Activated CD8-positive, alpha-beta T cell treated with anti-CD3 and anti-CD28 coated beads for 36 hours (primary cell): ENCODE data around the gene PHF23. TPM values are rescaled to one million over a fixed set of nuclear protein-coding genes. Genes with fewer than 3 reads are reported as not detected.

Experiments
- ATAC-seq: fragments of 200-7000 bp; cut with Tn5 transposase; one replicate; pipeline ENCODE4 v1.10.0; 2021; ENCODE audit warnings: mild to moderate bottlenecking, moderate library complexity
- CTCF ChIA-PET: fragments of 350-600 bp; sonication (Branson Sonifier 250); formaldehyde crosslinking; loops from one replicate; lab custom pipeline; 2021; ENCODE audit warnings: antibody characterized with exemption; lab: Charles Lee
- POLR2A ChIA-PET: fragments of 350-600 bp; sonication (Branson Sonifier 250); formaldehyde crosslinking; loops from one replicate; lab custom pipeline; 2021; ENCODE audit warnings: antibody characterized with exemption; lab: Charles Lee
- DNase-seq: peaks from one replicate; pipeline ENCODE4 v3.0.0-alpha.2; 2020
- H3K27ac Mint-ChIP-seq: one replicate; pipeline ENCODE4 v1.8.0; 2021; ENCODE audit warnings: mild to moderate bottlenecking, mixed read lengths
- H3K27me3 Mint-ChIP-seq: one replicate; pipeline ENCODE4 v1.8.0; 2021; ENCODE audit warnings: mixed read lengths
- H3K36me3 Mint-ChIP-seq: one replicate; pipeline ENCODE4 v1.8.0; 2021; ENCODE audit warnings: low read depth, mixed read lengths
- H3K4me1 Mint-ChIP-seq: one replicate; pipeline ENCODE4 v1.8.0; 2021; ENCODE audit warnings: low read depth, mixed read lengths
- H3K4me3 Mint-ChIP-seq: one replicate; pipeline ENCODE4 v1.8.0; 2021; ENCODE audit warnings: mild to moderate bottlenecking, moderate library complexity, mixed read lengths
- H3K9me3 Mint-ChIP-seq: one replicate; pipeline ENCODE4 v1.8.0; 2021; ENCODE audit warnings: mixed read lengths
- intact Hi-C: fragments of 100-400 bp; cut with micrococcal nuclease; formaldehyde crosslinking; loops from one replicate; pipeline ENCODE4 v1.10.0; 2022
- total RNA-seq, 2 experiments: library from RNA; stranded (reverse); gene quantifications; one replicate each; pipeline ENCODE4 v1.2.3, GENCODE V29; 2021
- TF ChIP-seq, protein P1 (sequence below): fragments of 200-600 bp; IDR thresholded peaks from one replicate; pipeline ENCODE4 v1.8.0; 2022; ENCODE audit warnings: antibody characterized with exemption, mild to moderate bottlenecking

Gene PHF23
- total RNA-seq, 2 experiments from 2014 or later = 17.8 to 24.4 TPM

DNA sequence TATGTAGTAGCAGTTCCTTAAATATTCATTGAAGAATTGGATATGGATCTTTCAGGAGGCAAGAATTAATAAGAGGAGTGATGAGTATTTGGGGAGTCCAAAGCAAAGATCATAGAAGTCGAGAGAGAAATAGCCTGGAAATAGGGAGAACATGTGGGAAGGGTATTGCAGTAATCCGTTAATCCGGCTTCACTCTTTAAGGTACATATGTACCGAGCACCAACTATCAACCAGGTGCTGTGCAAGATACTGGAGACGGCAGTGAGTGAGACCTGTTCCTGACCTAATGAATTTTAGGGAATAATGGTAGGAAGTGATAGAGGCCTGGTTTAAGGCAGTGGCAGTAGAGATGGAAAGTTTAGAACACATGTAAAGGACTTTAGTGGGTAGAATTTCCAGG lies 13.8 kb upstream of the PHF23 start:
- ATAC-seq (no peak), DNase-seq (no peak)
- H3K27ac Mint-ChIP-seq = peak overlapping the region; percentile 100
- H3K9me3 Mint-ChIP-seq = no peaks in the 10 kb centered on the region
- POLR2A ChIA-PET = no interaction called here
- CTCF ChIA-PET = no interaction called here
- peak overlapping the region; percentile 91 for H3K4me3 Mint-ChIP-seq
- H3K27me3 Mint-ChIP-seq = no peaks in the 10 kb centered on the region
- intact Hi-C loops = no loop called here
- peaks cover 41% of the 10 kb centered on the region for H3K36me3 Mint-ChIP-seq
- TF ChIP-seq, protein P1, sequence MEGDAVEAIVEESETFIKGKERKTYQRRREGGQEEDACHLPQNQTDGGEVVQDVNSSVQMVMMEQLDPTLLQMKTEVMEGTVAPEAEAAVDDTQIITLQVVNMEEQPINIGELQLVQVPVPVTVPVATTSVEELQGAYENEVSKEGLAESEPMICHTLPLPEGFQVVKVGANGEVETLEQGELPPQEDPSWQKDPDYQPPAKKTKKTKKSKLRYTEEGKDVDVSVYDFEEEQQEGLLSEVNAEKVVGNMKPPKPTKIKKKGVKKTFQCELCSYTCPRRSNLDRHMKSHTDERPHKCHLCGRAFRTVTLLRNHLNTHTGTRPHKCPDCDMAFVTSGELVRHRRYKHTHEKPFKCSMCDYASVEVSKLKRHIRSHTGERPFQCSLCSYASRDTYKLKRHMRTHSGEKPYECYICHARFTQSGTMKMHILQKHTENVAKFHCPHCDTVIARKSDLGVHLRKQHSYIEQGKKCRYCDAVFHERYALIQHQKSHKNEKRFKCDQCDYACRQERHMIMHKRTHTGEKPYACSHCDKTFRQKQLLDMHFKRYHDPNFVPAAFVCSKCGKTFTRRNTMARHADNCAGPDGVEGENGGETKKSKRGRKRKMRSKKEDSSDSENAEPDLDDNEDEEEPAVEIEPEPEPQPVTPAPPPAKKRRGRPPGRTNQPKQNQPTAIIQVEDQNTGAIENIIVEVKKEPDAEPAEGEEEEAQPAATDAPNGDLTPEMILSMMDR = no peak
- peaks cover 32% of the 10 kb centered on the region for H3K4me1 Mint-ChIP-seq

DNA sequence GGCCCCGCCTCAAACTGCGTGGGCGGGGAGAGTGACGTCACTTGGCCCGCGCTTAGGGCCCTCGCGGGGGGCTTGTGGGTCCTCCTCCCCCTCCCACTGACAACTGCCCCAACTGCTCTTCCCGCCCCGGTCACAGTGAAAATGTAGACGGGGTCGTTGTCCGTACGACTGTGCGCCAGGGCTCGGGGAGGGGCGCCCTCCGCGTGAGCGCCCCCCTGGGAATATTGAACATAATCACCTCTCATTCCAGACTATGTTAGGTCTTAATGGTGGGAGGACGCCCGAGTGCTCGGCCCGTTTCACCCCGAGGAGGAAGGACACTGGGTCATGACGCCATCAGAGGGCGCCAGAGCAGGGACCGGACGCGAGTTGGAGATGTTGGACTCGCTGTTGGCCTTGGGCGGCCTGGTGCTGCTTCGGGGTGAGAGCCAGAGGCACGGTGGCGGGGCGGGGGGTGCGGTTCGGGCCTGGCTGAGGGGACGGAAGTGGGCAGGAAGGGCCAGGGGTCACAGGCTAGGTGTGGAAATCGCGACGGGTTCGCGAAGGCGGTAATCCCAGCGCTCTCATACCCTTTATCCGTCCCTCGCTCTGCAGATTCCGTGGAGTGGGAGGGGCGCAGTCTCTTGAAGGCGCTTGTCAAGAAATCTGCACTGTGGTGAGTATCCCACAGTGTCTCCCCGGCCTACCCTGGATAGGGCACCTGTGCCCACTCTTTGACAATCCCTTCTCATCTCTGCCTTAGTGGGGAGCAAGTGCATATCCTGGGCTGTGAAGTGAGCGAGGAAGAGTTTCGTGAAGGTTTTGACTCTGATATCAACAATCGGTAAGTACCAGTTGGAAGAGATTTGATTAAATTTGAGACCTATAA lies 13.2 kb upstream of the PHF23 start, which contains the start of gene ELP5:
TSS of gene ELP5 (plus strand) at position 40 of the 868 bp plus-strand sequence. CDS start at position 376, 336 bp downstream.
- CTCF ChIA-PET = no interaction called here
- intact Hi-C loops = no loop called here
- TF ChIP-seq, protein P1 = no peak

DNA sequence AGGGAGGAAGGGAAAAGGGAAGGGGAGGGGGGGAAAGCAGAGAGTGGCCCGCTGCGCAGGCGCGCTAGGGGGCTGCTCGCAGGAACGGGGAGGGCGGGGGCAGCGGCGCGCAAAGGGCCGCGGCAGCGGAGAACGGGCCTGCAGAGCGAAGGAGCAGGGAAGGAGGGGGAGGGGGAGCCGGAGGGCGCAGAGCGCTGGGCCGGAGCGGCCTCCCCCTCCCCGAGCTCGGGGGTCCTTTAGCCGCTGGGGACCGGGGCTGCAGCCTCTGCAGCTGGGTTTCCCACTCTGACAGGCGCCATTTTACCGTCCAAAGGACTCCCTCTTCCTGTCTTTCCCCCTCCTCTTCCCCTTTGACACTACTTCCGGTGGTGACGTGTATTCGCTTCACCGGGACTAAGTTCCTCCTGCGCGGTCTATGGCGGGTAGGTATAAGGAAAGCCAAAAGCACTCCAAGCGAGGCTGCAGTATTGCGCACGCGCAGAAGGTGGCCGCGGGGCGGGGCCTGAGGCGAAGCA lies 12.5 kb upstream of the PHF23 start, which contains the start of gene CTDNEP1:
TSS of gene CTDNEP1 (minus strand) at position 74 of the 515 bp plus-strand sequence. CDS start 438 bp downstream, outside the sequence.
- POLR2A ChIA-PET = interaction anchor here (0.7 to 5.0 kb wide), 7 partner anchors 8 to 62 kb away, joined by 3 to 67 read pairs (median 5); partner anchors contain the start of genes ACADVL, DLG4, GABARAP and PHF23
- peak; percentile 92 for ATAC-seq
- no peaks in the 10 kb centered on the region for H3K27me3 Mint-ChIP-seq
- H3K4me1 Mint-ChIP-seq = peaks cover 36% of the 10 kb centered on the region
- TF ChIP-seq, protein P1 = no peak
- H3K36me3 Mint-ChIP-seq = peaks cover 39% of the 10 kb centered on the region
- DNase-seq = peak; percentile 99
- peak within 1 kb of the TSS; percentile 100 for H3K27ac Mint-ChIP-seq
- intact Hi-C loops = no loop called here
- CTCF ChIA-PET = interaction anchor here (0.9 to 1.2 kb wide), 2 partner anchors 31 to 206 kb away, joined by 3 to 4 read pairs; no protein-coding TSS in a partner anchor
- H3K4me3 Mint-ChIP-seq = peak within 1 kb of the TSS; percentile 91
- no peaks in the 10 kb centered on the region for H3K9me3 Mint-ChIP-seq

More for the DNA sequence above, 13.2 kb upstream of the PHF23 start, which contains the start of gene ELP5:
- DNase-seq (peak; percentile 96), ATAC-seq (peak; percentile 69)
- POLR2A ChIA-PET = interaction anchor here (1.1 to 5.0 kb wide), 2 partner anchors 12 to 32 kb away, joined by 7 to 67 read pairs; partner anchors contain the start of genes GABARAP and PHF23
- Mint-ChIP-seq H3K4me1 (peaks cover 35% of the 10 kb centered on the region), H3K27me3 (no peaks in the 10 kb centered on the region), H3K9me3 (no peaks in the 10 kb centered on the region), H3K27ac (peak within 1 kb of the TSS; percentile 100), H3K4me3 (peak within 1 kb of the TSS; percentile 91), H3K36me3 (peaks cover 41% of the 10 kb centered on the region)

DNA sequence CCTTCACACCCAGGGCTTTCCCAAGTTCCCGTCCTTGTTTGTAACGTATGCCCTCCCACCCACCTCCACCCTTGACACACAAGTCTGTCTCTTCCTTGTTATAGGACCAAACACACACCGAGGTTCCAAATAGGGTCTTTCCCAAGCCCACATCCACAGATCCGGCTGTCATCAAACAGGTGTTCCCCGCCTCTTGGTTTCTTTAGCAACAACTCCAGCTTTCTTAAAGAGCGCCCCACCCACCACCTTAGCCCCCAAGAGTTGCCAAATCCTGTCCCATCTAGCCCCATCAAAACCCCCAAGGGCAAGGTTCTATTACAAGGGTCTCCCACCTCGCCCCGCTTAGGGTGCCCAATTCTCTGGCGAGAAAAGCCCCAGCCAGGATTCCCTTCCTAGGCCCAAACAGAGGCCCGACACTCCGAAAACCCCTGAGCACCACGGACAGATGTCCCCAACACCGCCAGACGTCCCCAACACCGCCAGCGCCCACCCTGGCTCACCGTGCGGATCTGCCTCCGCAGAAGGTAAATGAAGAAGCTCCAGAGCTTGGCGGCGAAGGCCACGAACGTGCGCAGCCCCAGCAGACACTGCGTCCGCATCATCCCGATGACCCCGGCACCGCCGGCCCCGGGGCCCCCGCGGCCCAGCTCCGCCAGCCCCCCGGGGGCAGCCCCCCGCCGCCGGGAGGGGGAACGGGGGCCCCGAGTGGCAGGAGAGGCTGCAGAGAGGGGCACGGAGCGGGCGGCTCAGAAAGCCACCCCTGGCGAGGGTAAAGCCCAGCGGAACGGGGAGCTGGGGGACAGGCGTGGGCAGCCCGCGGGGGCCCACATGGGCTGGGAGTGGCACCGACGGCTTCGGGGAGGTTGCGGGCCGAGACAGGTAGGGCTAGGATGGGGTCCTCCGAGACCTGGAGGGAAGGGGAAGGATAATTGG lies 11.7 kb upstream of the PHF23 start:
- POLR2A ChIA-PET = interaction anchor here (0.7 to 5.0 kb wide), 8 partner anchors 9 to 63 kb away, joined by 3 to 67 read pairs (median 4); partner anchors contain the start of genes ACADVL, DLG4, GABARAP and PHF23

More for the DNA sequence above, 11.7 kb upstream of the PHF23 start:
- peaks cover 39% of the 10 kb centered on the region for H3K36me3 Mint-ChIP-seq
- TF ChIP-seq, protein P1 = no peak
- H3K27ac Mint-ChIP-seq = peak overlapping the region; percentile 100
- intact Hi-C loops = no loop called here
- ATAC-seq = no peak
- CTCF ChIA-PET = interaction anchor here (0.9 to 1.2 kb wide), 3 partner anchors 9 to 205 kb away, joined by 3 to 4 read pairs (median 4); no protein-coding TSS in a partner anchor
- no peaks in the 10 kb centered on the region for H3K27me3 Mint-ChIP-seq
- no peaks in the 10 kb centered on the region for H3K9me3 Mint-ChIP-seq
- H3K4me1 Mint-ChIP-seq = peaks cover 40% of the 10 kb centered on the region
- DNase-seq = peak; percentile 45
- H3K4me3 Mint-ChIP-seq = peak overlapping the region; percentile 91
